Lower leg skin (tissue), 4 donors: ENCODE data around the gene RPL22. TPM values are rescaled to one million over a fixed set of nuclear protein-coding genes. Genes with fewer than 3 reads are reported as not detected.

ENCODE experiments used
- DNase-seq, 2 donors: peaks; one replicate each; pipeline ENCODE4 v3.0.0-alpha.2; 2019; ENCODE audit warnings: low spot score in 2 of 2
- H3K4me3 ChIP-seq: fragments of 200-600 bp; sonication (generic); 2 replicates; pipeline ENCODE4 v1.5.1; 2017; ENCODE audit warnings: mild to moderate bottlenecking, low read depth; ENCODE audit not compliant: poor library complexity, severe bottlenecking
- CTCF ChIP-seq, 3 donors: fragments of 450-650 bp; IDR thresholded peaks; one replicate each; pipeline ENCODE4 v1.5.1; 2016; ENCODE audit warnings: antibody characterized with exemption in 3 of 3, mild to moderate bottlenecking in 3 of 3, moderate library complexity in 2 of 3
- POLR2A ChIP-seq, 2 donors: fragments of 450-650 bp; IDR thresholded peaks; one replicate each; pipeline ENCODE4 v1.6.1; 2016 to 2017; ENCODE audit warnings: antibody characterized with exemption in 2 of 2, mild to moderate bottlenecking in 1 of 2, moderate library complexity in 1 of 2
- WGBS, 2 donors: methylation state at CpG; one replicate each; pipeline ENCODE4 v1.1.5; 2018; 5-methylcytosine and 5-hydroxymethylcytosine counted together
- intact Hi-C: fragments of 100-400 bp; cut with DNase I; formaldehyde crosslinking; loops from one replicate; pipeline ENCODE4 v1.15.0; 2023; ENCODE audit warnings: low total_unique reads
- total RNA-seq, 4 donors: library from RNA; depleted of rRNA; stranded (reverse); fragments of >200 nt; gene quantifications; one replicate each; pipeline ENCODE4 v1.1.0, GENCODE V29; 2016

RPL22 gene
- total RNA-seq, 4 donors from 2014 or later: 122 to 216 (median 179) TPM

- TF ChIP-seq CTCF (IDR thresholded peaks at IDR 0.05) (no peak), POLR2A (IDR thresholded peaks at IDR 0.05) (no peak)
- DNase-seq: no peak
- 0 to 4% methylated on average over 9 to 15 of the region's 57 CpGs for WGBS, 2 donors
- no peak within 1 kb of the TSS for H3K4me3 ChIP-seq
- intact Hi-C loops: loop anchor here (10.0 kb wide), 1 partner anchor 65 kb away; no protein-coding TSS in a partner anchor
Observed at GRCh38 chr1:6180268-6180706, 19.1 kb downstream of the RPL22 start, which contains the start of gene CHD5. Gene CHD5 (minus strand): TSS chr1:6180321. CDS start chr1:6180023, 298 bp downstream.

- intact Hi-C loops: loop anchor here (10.0 kb wide), 1 partner anchor 65 kb away; no protein-coding TSS in a partner anchor
- H3K4me3 ChIP-seq: no peak overlapping the region
- WGBS, 2 donors: 0% methylated on average over 32 of the region's 92 CpGs; no CpG with 5 or more reads in 1 of the 2 donors
- TF ChIP-seq POLR2A (IDR thresholded peaks at IDR 0.05) (no peak), CTCF (IDR thresholded peaks at IDR 0.05) (no peak)
- no peak for DNase-seq
Observed at GRCh38 chr1:6179564-6180175, 19.7 kb downstream of the RPL22 start.

- 3 to 5% methylated on average over 30 to 37 of the region's 51 CpGs for WGBS, 2 donors
- no peak overlapping the region for H3K4me3 ChIP-seq
- no peak for DNase-seq
- intact Hi-C loops: no loop called here
- TF ChIP-seq CTCF (IDR thresholded peaks at IDR 0.05): no peak
- TF ChIP-seq POLR2A (IDR thresholded peaks at IDR 0.05): no peak
Observed at GRCh38 chr1:6178751-6179563, 20.4 kb downstream of the RPL22 start.

GRCh38 chr1:6177681-6178380 lies 21.6 kb downstream of the RPL22 start:
- TF ChIP-seq CTCF (IDR thresholded peaks at IDR 0.05): no peak
- TF ChIP-seq POLR2A (IDR thresholded peaks at IDR 0.05): no peak
- no peak for DNase-seq
- WGBS, 2 donors: 77 to 79% methylated on average over 18 of the region's 18 CpGs
- no peak overlapping the region for H3K4me3 ChIP-seq
- intact Hi-C loops: no loop called here

GRCh38 chr1:6176779-6177178 lies 22.6 kb downstream of the RPL22 start:
- H3K4me3 ChIP-seq: no peak overlapping the region
- DNase-seq: no peak
- WGBS, 2 donors: 83 to 90% methylated on average over 5 of the region's 5 CpGs
- no peak for TF ChIP-seq CTCF (IDR thresholded peaks at IDR 0.05)
- no peak for TF ChIP-seq POLR2A (IDR thresholded peaks at IDR 0.05)
- intact Hi-C loops: no loop called here
